ENCODE measurements around the gene GRIN2A. TPM values are rescaled to one million over a fixed set of nuclear protein-coding genes. Genes with fewer than 3 reads are reported as not detected.
A peak's percentile ranks its signal among the peaks of the same experiment; 100 is the strongest.

GRIN2A gene
- total and polyA plus RNA-seq, 2 of the 13 experiments (the other 11 are each of a cell fraction or from before 2014, with no cell fraction given), result not detected

- Histone ChIP-seq H4K20me1 (ENCODE audit: insufficient read depth, low read length) (no peaks in the 10 kb centered on the region), H3K27me3 (ENCODE audit: control insufficient read depth in 1 of 2, insufficient read depth in 2 of 2, low read length in 2 of 2) (0 out of 5 replicates have a peak, but pooled peaks cover 0 to 3% of the 10 kb centered on the region in 2 experiments), H3K79me2 (ENCODE audit: insufficient read depth, low read length) (no peaks in the 10 kb centered on the region), H3K4me2 (ENCODE audit: low read depth, low read length) (no peak overlapping the region), H3K9me3 (ENCODE audit: low read length) (no peaks in the 10 kb centered on the region), H2AFZ (ENCODE audit: low read length) (no peak overlapping the region), H3K27ac (ENCODE audit: extremely low read length, insufficient read depth, low read length) (no peak overlapping the region), H3K36me3 (replicated peaks in 1 of 2; ENCODE audit: control insufficient read depth in 1 of 2, insufficient read depth in 2 of 2, low read length in 2 of 2) (no peaks in the 10 kb centered on the region), H3K4me1 (ENCODE audit: insufficient read depth, low read length) (no peaks in the 10 kb centered on the region), H3K4me3 (replicated peaks in 1 of 3; ENCODE audit: insufficient read depth in 1 of 3, low read depth in 2 of 3, low read length in 3 of 3) (no peak overlapping the region), H3K9ac (ENCODE audit: insufficient read depth, low read depth, low read length) (no peak overlapping the region)
- no peak for FAIRE-seq
- DNase-seq (ENCODE audit: low spot score), result no peak
- TF ChIP-seq CTCF (CRISPR knock-in tag; IDR thresholded peaks at IDR 0.05), result peak; percentile 28
- TF ChIP-seq STAG1 (CRISPR knock-in tag; IDR thresholded peaks at IDR 0.05), result peak; percentile 16; the same call in 1 of the 2 replicates
- no peak for TF ChIP-seq FOXC1 (CRISPR knock-in tag; IDR thresholded peaks at IDR 0.05; ENCODE audit: borderline replicate concordance)
- TF ChIP-seq ARNT2 (CRISPR knock-in tag; IDR thresholded peaks at IDR 0.05; ENCODE audit: low read depth), result no peak
- POLR2A ChIA-PET, result no interaction called here
- no TSS peak for BruUV-seq (replicated peaks)
- ATAC-seq, result peak; percentile 50; the same call in 1 of the 3 replicates
- in situ Hi-C loops (cut with HindIII; ENCODE audit: extremely low pct_ligation_motif_present, low pct_unique_long_range_greater_than_20kb) (no loop called here), intact Hi-C loops (cut with micrococcal nuclease; ENCODE audit: unreplicated experiment) (no loop called here)
- WGBS (ENCODE audit: low lambda C conversion rate), result 29% methylated on average over 8 of the region's 8 CpGs
- CTCF ChIA-PET (ENCODE audit: low intra/inter-chr PET ratio, low total read pairs), result no interaction called here
Observed at GRCh38 chr16:9820476-9821246, 361.6 kb downstream of the GRIN2A start.

GRCh38 chr16:9818702-9819101 is 363.5 kb downstream of the GRIN2A start:
- ChIA-PET POLR2A (no interaction called here), CTCF (ENCODE audit: low intra/inter-chr PET ratio, low total read pairs) (no interaction called here)
- H3K79me2 ChIP-seq (ENCODE audit: insufficient read depth, low read length), result no peaks in the 10 kb centered on the region
- no peak overlapping the region for H2AFZ ChIP-seq (ENCODE audit: low read length)
- in situ Hi-C loops (cut with HindIII; ENCODE audit: extremely low pct_ligation_motif_present, low pct_unique_long_range_greater_than_20kb) (loop anchor here (5.0 kb wide), 1 partner anchor 51 kb away; no protein-coding TSS in a partner anchor), intact Hi-C loops (cut with micrococcal nuclease; ENCODE audit: unreplicated experiment) (no loop called here)
- no peak overlapping the region for H3K4me3 ChIP-seq (replicated peaks in 1 of 3; ENCODE audit: insufficient read depth in 1 of 3, low read depth in 2 of 3, low read length in 3 of 3)
- no peaks in the 10 kb centered on the region for H4K20me1 ChIP-seq (ENCODE audit: insufficient read depth, low read length)
- H3K27me3 ChIP-seq (ENCODE audit: control insufficient read depth in 1 of 2, insufficient read depth in 2 of 2, low read length in 2 of 2), result peaks cover 0 to 8% of the 10 kb centered on the region in 2 experiments; a peak in 2 of 5 replicates
- WGBS (ENCODE audit: low lambda C conversion rate), result 40% methylated on average over 1 of the region's 1 CpG
- no peaks in the 10 kb centered on the region for H3K4me1 ChIP-seq (ENCODE audit: insufficient read depth, low read length)
- ATAC-seq (no peak), DNase-seq (ENCODE audit: low spot score) (no peak), FAIRE-seq (no peak)
- no peak overlapping the region for H3K27ac ChIP-seq (ENCODE audit: extremely low read length, insufficient read depth, low read length)
- no peak overlapping the region for H3K4me2 ChIP-seq (ENCODE audit: low read depth, low read length)
- no TSS peak for BruUV-seq (replicated peaks)
- peak; percentile 86; the same call in 1 of the 2 replicates for TF ChIP-seq CEBPB (IDR thresholded peaks at IDR 0.05; ENCODE audit: borderline replicate concordance, low read depth, low read length)
- no peak for TF ChIP-seq NCOA5 (CRISPR knock-in tag; IDR thresholded peaks at IDR 0.05)
- H3K9me3 ChIP-seq (ENCODE audit: low read length), result no peaks in the 10 kb centered on the region
- no peaks in the 10 kb centered on the region for H3K36me3 ChIP-seq (replicated peaks in 1 of 2; ENCODE audit: control insufficient read depth in 1 of 2, insufficient read depth in 2 of 2, low read length in 2 of 2)
- no peak overlapping the region for H3K9ac ChIP-seq (ENCODE audit: insufficient read depth, low read depth, low read length)

All from HepG2 (cell line).